ENCODE results near the gene HTN1. TPM values are rescaled to one million over a fixed set of nuclear protein-coding genes. Genes with fewer than 3 reads are reported as not detected.

HTN1 gene
- total RNA-seq, 4 donors from 2014 or later = not detected

GRCh38 chr4:70059149-70059548 is 8.9 kb downstream of the HTN1 start:
- no peaks in the 10 kb centered on the region for H3K27me3 ChIP-seq
- H3K27ac ChIP-seq (replicated peaks in 1 of 4) = no peak overlapping the region
- DNase-seq (ENCODE audit: extremely low spot score) = no peak
- H3K4me3 ChIP-seq = no peak overlapping the region
- H3K9me3 ChIP-seq = peaks cover 0 to 8% (median 2%) of the 10 kb centered on the region in 4 donors
- H3K36me3 ChIP-seq = no peaks in the 10 kb centered on the region
- no peaks in the 10 kb centered on the region for H3K4me1 ChIP-seq
- TF ChIP-seq POLR2AphosphoS5 (IDR thresholded peaks at IDR 0.05) (no peak), EP300 (IDR thresholded peaks at IDR 0.05) (no peak), CTCF (IDR thresholded peaks at IDR 0.05) (no peak), POLR2A (IDR thresholded peaks at IDR 0.05; ENCODE audit: low read depth) (no peak)
- intact Hi-C loops (cut with DNase I) = no loop called here

- intact Hi-C loops (cut with DNase I) = no loop called here
- no peak for DNase-seq (ENCODE audit: extremely low spot score)
- Histone ChIP-seq H3K36me3 (no peaks in the 10 kb centered on the region), H3K27ac (replicated peaks in 1 of 4) (no peak overlapping the region), H3K4me3 (no peak overlapping the region), H3K4me1 (no peaks in the 10 kb centered on the region), H3K9me3 (no peaks in the 10 kb centered on the region), H3K27me3 (no peaks in the 10 kb centered on the region)
- WGBS = 78% methylated on average over 1 of the region's 1 CpG
- no peak for TF ChIP-seq EP300 (IDR thresholded peaks at IDR 0.05)
- no peak for TF ChIP-seq POLR2AphosphoS5 (IDR thresholded peaks at IDR 0.05)
- TF ChIP-seq POLR2A (IDR thresholded peaks at IDR 0.05; ENCODE audit: low read depth) = no peak
- TF ChIP-seq CTCF (IDR thresholded peaks at IDR 0.05) = no peak
Observed at GRCh38 chr4:70062000-70062399, 11.8 kb downstream of the HTN1 start.

GRCh38 chr4:70080205-70080604 is 30.0 kb downstream of the HTN1 start:
- H3K9me3 ChIP-seq = no peaks in the 10 kb centered on the region
- no peak overlapping the region for H3K27ac ChIP-seq (replicated peaks in 1 of 4)
- H3K4me1 ChIP-seq = no peaks in the 10 kb centered on the region
- H3K27me3 ChIP-seq = no peaks in the 10 kb centered on the region
- H3K4me3 ChIP-seq = no peak overlapping the region
- WGBS = 100% methylated on average over 1 of the region's 1 CpG
- intact Hi-C loops (cut with DNase I) = no loop called here
- no peak for DNase-seq (ENCODE audit: extremely low spot score)
- no peak for TF ChIP-seq EP300 (IDR thresholded peaks at IDR 0.05)
- no peak for TF ChIP-seq POLR2AphosphoS5 (IDR thresholded peaks at IDR 0.05)
- no peaks in the 10 kb centered on the region for H3K36me3 ChIP-seq

- intact Hi-C loops (cut with DNase I) = no loop called here
- Histone ChIP-seq H3K36me3 (no peaks in the 10 kb centered on the region), H3K27ac (replicated peaks in 1 of 4) (no peak overlapping the region), H3K4me1 (no peaks in the 10 kb centered on the region), H3K4me3 (no peak overlapping the region), H3K9me3 (no peaks in the 10 kb centered on the region), H3K27me3 (no peaks in the 10 kb centered on the region)
- WGBS = 79% methylated on average over 3 of the region's 3 CpGs
- TF ChIP-seq CTCF (IDR thresholded peaks at IDR 0.05) = no peak
- TF ChIP-seq POLR2A (IDR thresholded peaks at IDR 0.05; ENCODE audit: low read depth) = no peak
- TF ChIP-seq POLR2AphosphoS5 (IDR thresholded peaks at IDR 0.05) = no peak
- TF ChIP-seq EP300 (IDR thresholded peaks at IDR 0.05) = no peak
- no peak for DNase-seq (ENCODE audit: extremely low spot score)
Observed at GRCh38 chr4:70099206-70099605, 49.0 kb downstream of the HTN1 start.

Other genes with a start within 250 kb of the HTN1 start
- not detected for gene SULT1E1, start 190.3 kb upstream of the HTN1 start, total RNA-seq
- not detected for gene CSN1S1, start 119.4 kb upstream of the HTN1 start, total RNA-seq
- gene CSN2, start 84.7 kb upstream of the HTN1 start, total RNA-seq = not detected
- not detected for gene STATH, start 54.5 kb upstream of the HTN1 start, total RNA-seq
- gene HTN3, start 22.0 kb upstream of the HTN1 start, total RNA-seq = not detected
- not detected for gene PRR27, start 103.8 kb downstream of the HTN1 start, total RNA-seq
- under 1 TPM in 1 of 4 donors, not detected in 3; 0.66 TPM for gene ODAM, start 145.3 kb downstream of the HTN1 start, total RNA-seq
- not detected for gene FDCSP, start 175.7 kb downstream of the HTN1 start, total RNA-seq
- not detected for gene CSN3, start 192.2 kb downstream of the HTN1 start, total RNA-seq